Ramos (cell line): ENCODE measurements around the gene HDDC3.

Experiments used
- in situ Hi-C: fragments of 300-500 bp; cut with MboI; formaldehyde crosslinking; loops from one replicate; pipeline ENCODE4 v1.14.3; 2022; ENCODE audit warnings: low sequenced_read_pairs; ENCODE audit not compliant: unreplicated experiment

Gene HDDC3, protein sequence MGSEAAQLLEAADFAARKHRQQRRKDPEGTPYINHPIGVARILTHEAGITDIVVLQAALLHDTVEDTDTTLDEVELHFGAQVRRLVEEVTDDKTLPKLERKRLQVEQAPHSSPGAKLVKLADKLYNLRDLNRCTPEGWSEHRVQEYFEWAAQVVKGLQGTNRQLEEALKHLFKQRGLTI

DNA sequence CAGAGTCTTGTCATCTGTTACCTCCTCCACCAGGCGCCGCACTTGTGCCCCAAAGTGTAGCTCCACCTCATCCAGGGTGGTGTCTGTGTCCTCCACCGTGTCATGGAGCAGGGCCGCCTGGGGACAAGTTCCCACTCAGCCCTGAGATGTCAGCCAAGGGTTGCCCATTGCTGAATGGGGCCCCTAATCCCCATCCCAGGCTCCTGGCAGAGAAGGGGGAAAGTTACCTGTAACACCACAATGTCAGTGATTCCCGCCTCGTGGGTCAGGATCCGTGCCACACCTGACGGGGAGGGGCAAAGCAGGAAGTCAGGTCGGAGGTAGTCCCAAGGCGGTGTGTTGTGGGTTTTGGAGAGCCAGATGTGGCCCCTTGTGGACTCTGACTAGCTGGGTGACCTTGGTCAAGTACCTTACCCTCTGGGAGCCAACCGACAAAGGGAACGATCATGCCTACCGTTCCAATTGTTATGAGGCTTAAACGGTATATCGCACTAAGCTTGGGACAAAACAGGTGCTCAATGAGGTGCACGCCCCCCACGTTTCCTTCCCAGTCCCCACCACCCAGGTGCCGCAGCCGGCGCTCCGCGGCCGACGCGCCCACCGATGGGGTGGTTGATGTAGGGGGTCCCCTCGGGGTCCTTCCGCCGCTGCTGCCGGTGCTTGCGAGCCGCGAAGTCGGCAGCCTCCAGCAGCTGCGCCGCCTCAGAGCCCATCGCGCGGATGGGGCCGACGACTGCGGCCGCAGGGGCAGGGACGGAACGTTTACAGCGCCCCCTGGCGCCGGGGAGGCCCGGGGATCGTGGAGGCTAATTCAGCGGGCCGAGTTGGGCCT is at the start of gene HDDC3:
Gene HDDC3, minus strand, starts transcription at position 722 of the 832 bp plus-strand sequence. Its CDS starts 9 bp downstream, at position 713.
- in situ Hi-C loops: no loop called here

DNA sequence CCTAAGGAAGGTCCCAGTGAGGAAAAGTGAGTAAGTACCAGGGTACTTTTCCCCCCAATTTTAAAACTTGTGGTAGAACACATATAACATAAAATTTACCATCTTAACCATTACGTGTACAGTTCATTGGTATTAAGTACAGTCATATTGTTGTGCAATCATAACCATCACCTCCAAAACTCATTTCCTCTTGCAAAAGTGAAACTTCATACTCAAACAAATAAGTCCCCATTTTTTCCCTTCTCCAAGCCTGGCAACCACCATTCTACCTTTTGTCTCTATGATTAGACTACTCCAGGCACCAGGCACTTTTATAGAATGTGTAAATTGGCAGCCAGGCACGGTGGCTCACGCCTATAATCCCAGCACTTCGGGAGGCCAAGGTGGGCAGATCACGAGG is 49.8 kb upstream of the HDDC3 start:
- in situ Hi-C loops: no loop called here

DNA sequence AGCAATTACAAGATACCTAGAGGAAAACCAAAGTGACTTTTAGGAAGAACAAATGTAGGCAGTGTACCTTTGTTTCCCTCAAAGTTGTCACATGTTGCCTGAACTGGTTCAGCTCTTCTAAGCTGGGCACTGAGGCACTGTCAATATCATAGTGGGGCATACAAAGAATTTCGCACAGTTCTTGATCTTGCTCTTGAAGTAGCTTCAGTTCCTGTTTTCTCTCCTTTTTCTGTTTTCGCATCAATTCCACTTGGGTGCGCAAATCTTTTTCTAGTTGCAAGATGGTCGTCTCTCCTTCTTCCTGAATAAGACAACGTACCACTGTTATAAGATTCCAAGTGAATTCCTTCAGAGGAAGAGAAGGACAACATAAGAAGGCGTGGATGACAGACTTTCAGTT is 49.3 kb upstream of the HDDC3 start:
- in situ Hi-C loops: no loop called here

DNA sequence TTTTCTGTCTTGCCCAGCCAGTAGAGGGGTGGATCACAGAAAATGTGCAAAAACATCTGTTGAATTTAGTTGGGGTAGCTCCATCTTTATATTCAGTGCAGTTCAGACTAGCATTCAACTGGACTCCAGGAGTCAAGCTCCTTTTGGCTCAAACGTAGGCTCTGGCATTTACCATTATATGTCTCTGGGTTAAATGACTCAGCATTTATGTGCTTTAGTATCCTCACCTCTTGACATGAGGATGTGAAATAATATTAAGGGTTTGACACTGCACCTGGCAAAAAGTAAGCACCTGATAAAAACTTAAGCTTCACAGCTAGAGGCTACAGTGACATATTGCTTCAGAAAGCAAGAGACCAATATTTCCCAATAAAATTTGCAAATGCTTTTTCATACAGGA is 47.2 kb upstream of the HDDC3 start:
- in situ Hi-C loops: no loop called here

DNA sequence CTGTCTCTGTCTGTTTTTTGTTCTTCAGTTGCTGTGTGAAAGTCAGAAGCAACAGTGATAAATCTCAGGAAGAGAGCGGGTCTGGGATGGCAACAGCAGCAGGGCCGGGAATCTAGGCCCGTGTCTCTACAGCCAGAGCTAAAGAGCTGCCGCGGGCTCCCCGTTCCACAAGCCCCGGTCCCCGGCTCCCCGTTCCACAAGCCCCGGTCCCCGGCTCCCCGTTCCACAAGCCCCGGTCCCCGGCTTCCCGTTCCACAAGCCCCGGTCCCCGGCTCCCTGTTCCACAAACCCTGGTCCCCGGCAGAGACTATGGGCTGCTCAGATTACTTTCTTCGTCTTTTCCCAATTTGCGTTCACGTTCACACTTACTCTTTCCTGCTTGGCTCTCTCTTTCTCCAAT is 41.9 kb upstream of the HDDC3 start:
- in situ Hi-C loops: no loop called here

DNA sequence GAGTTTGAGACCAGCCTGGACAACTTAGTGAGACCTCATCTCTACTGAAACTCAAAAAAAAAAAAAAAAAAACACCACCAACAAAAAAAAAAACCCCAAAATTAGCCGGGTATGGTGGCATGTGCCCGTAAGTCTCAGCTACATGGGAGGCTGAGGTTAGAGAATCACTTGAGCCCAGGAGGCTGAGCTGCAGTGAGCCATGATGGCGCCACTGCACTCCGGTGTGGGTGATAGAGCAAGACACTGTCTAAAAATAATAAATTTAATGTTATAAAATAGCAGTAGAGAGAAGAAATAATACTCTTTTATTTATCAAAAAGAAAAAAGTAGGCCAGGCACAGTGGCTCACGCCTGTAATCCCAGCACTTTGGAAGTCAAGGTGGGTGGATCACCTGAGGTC is 39.8 kb upstream of the HDDC3 start:
- in situ Hi-C loops: no loop called here

DNA sequence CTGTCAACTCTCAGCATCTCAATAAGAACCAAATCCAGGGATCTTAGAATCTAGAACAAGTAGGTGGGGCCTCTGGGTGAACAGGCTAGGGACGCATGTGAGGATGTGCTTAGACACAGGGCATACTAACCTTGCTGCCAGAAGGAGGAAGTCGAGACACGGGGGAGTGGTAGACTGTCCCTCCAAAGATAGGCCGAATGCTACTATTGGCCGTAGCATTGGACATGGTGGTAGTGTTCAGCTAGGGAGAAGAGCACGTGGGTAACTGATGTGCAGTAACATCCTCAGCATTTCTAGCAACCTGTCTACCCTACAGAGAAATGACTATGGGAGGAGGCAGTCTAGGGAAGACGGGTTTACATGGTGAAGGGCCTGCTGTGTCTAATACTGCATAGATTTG is 37.9 kb upstream of the HDDC3 start:
- in situ Hi-C loops: no loop called here

DNA sequence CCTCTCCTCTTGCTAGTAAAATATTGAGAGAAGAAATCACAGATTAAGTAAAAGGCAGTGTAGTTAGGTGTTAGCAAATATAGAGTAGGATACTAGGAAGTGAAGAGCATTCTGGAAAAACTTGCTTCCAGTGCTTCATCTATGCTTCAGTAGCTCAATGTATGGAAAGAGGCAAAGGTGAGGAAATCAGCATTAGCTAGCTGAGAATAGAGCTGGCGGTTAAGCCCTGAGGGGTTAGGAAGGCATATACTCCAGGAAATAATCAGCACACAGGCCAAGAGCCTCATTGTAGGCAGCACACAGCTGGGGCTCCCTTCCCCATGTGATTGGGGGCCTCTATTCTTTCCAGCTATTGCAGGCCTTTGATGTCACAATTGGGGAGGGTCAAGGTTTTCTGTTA is 36.1 kb upstream of the HDDC3 start:
- in situ Hi-C loops: no loop called here

DNA sequence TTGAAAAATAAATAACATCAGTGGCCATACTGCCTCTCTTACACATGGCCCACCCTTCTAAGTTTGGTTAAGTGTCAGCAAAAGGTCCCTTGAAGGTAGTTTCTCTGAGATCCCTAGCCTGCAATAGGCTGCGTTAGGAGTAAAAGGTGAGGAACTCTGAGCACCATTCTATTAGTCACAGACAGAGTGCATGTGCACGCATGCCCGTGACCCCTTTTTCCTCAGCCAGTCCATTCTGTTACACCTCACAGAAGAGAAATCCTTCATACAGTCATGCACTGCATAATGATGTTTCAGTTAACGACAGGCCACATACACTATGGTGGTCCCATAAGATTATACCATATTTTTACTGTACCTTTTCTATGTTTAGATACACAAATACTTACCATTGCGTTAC is 34.9 kb upstream of the HDDC3 start:
- in situ Hi-C loops: no loop called here

DNA sequence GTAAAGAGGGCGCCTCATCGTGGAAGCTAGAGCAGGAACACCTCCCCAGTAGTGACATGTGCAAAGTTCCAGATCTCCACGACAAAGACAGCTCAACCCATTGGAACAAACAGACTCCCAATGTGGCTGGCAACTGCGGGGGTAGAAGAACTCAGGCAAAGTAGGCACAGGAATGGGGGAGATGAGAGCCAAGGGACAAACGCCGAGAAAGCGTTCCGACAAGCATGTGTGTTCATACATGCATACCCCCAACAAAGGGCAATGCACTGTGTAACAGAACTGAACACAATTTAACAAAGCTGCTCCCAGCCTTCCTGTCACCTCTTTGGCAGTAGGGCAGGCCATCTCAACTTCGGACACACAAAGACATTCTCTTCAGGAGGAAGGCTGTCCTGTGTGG is 33.9 kb upstream of the HDDC3 start:
- in situ Hi-C loops: no loop called here

DNA sequence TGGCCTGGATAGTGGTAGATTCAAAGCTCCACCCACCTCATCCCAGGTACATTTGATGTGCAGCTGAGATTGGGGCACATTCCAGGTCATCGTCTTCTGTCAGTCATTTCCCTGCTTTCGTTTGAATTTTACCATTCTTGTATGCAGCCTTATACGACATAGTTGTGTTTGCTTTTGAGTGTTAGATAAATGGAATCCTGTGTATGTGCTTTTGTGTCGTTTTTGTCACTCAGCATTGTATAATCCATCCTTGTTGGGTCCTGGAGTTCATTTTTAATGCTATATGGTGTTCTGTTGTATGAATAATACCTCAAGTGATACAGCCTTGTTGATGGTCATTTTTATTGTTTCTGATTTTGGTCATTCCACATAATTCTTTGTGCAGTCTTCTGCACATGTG is 29.7 kb upstream of the HDDC3 start:
- in situ Hi-C loops: no loop called here

DNA sequence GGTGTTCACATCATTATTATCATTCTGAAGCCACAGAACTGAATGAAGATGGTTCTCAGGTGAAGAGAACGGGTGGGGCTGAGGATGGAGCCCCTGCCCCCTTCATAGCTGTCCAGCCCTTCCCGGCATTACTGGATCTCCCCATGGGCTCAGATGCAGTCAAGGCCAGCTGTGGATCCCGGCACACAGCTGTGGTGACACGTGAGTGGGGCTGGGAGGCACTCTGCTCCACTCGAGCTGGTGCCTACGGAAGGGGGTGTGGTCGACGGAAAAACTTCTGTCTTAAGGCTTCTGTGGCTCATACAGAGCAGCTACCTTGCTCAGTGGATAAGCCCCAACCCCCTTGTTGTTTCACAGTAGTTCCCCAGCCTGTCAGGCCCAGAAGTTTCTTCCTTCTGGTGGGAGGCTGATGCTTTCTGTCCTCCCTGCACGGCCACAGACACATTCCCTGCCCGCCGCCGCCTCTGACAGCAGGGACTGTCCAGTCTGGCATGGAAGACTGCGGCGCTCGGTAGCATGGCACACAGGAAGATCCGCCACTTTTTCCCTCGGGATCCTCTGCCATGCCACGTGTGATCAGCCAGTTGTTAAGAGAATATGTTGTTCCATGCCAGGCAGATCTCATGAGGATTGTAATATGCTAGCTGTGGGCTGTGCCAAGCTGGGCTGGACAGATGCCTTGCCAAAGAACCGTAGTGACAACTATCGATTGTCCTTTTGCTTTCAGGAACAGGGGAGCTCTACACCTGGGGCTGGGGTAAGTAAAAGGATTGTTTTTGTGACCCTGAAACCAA is 28.1 kb upstream of the HDDC3 start:
- in situ Hi-C loops: no loop called here

DNA sequence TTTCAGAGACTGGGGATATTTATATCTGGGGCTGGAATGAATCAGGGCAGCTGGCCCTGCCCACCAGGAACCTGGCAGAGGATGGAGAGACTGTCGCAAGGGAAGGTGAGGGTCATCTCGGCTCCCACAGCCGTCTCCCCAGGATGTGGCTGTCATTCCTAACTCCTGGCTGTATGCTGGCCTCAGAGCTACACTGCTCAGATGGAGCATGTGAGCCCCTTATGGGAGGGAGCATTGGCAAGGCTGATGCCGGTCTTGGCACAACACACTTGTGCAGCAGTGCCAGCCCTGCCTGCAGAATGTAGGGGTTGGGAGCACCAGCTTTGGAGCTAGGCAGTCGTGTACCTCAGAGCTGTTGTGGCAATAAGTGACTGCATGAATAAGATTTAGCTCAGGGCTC is 27.5 kb upstream of the HDDC3 start:
- in situ Hi-C loops: no loop called here

DNA sequence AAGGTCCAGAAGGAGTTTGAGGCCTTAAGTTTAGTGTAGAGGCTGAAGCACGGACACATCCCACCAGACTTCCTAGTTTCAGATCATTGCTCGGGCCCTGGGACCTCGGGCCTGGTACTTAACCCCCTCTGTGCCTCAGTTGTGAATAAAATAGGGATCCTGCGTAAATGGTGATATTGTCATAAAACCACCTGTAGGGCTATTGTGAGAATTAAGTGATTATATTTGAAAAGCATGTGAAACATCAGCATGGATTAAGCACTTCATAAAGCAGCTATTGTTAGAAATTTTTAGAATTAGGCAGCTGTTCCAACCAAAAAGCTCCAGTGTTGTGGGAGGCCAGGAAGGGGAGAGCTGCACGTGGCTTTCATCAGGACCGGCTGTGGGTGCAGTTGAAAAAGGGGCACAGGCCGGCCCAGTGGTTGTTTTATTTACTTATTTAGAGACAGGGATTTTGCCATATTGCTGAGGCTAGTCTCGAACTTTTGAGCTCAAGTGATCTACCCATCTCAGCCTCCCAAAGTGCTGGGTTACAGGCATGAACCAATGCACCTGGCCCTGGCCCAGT is 26.8 kb upstream of the HDDC3 start:
- in situ Hi-C loops: no loop called here

DNA sequence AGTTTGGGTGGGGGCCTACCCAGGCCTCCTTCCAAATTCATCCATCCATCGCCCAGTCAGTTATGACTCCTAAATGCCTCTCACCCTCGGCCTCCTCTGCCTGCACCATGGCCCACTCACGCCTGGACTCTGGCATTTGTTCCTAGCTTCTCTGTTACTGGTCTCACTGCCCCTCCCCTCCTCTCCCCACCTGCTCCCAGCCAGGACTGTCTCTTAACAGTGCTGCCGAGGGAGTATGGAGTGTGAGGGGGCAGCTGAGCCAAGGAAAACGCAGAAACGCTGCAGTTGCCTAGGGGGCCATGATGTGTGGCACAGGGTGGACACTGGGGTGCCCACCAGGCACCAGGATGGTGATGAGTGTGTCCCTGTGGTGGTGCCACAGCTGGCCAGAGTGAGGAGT is 25.4 kb upstream of the HDDC3 start:
- in situ Hi-C loops: no loop called here

DNA sequence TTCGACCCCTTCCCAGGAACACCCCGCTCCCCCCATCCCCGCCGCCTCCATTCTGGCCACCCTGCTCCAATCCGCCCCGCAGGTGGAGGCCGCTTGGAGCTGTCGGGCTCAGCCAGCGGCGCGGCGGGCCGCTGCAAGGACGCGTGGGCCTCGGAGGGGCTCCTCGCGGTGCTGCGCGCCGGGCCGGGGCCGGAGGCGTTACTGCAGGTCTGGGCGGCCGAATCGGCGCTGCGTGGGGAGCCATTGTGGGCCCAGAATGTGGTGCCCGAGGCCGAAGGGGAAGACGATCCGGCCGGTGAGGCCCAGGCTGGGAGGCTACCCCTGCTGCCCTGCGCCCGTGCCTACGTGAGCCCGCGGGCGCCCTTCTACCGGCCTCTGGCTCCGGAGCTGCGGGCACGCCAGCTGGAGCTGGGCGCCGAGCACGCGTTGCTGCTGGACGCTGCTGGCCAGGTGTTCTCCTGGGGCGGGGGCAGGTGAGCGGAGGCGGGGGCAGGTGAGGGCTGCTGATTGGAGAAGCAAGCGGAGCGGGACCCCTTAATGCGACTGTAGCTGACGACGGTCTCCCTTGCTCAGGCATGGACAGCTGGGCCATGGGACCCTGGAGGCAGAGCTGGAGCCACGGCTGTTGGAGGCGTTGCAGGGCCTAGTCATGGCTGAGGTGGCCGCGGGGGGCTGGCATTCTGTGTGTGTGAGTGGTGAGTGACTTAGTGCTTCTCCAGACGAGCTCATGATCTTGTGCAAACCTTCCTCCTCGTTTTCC is 24.9 kb upstream of the HDDC3 start:
- in situ Hi-C loops: no loop called here

DNA sequence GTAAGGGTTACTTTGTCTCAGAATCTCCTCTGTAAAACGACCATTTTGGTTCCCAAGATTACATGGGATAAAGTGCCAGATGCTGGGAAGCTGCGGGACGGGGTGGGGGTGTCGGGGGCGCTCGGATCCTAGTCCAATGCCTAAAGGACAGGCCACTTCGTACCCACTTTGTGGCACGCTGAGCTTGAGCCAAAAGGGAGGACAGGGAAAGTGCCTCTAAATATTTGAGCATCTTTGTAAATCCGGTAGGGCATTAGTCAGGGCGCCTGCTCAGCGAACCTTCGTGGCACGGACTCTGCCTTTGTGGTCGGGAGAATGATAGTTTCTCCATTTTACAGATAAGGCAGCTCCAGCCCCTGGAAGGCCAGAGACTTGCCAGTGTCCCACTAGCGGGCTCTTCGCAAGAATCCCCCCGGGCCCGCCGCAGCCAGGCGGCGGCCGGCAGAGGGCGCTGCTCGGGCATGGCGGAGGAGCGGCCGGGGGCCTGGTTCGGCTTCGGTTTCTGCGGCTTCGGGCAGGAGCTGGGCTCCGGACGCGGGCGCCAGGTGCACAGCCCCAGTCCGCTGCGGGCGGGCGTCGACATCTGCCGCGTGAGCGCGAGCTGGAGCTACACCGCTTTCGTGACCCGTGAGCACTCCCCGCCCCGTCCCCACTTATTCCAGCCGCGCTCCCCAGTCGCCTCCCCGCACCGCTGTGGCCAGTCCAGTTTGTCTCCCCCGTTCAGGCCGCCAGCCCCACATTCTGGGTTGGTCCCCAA is 24.1 kb upstream of the HDDC3 start:
- in situ Hi-C loops: no loop called here

DNA sequence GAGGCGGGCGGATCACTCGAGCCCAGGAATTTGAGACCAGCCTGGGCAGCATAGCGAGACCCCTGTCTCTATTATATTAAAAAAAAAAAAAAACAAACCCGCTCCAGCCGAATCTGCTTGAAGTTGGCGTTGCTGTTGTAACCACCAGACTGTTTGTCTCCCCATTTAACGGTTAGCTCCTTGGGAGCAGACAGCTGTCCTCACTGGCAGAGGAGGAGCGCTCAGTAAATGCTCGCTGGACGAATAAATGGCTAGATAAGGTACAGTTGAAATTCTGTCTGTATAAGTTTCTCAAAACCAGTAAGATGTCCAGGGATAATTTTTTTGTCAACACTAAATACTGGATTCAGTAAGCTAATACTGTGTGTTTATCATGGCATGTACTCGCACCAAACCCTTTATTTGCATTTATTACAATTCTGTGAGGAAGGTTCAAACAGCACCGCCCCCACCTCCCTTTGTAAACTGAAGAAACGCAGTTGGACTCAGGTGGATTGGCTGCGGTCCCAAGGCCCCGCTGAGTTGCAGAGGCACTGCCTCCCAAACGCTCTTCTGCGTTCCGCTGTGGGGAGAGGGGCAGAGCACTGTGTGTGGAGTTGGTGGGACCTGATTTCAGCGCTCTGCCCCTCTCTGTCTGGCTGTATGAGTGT is 23.4 kb upstream of the HDDC3 start:
- in situ Hi-C loops: no loop called here
